Sigmoid colon (tissue), 7 donors: ENCODE results near the gene SLC17A9. TPM values are rescaled to one million over a fixed set of nuclear protein-coding genes. Genes with fewer than 3 reads are reported as not detected.

Source experiments
- DNase-seq: peaks from one replicate; pipeline ENCODE4 v3.0.0-alpha.2; 2019
- H3K27ac ChIP-seq, 4 donors: fragments of 200-600 bp; sonication (generic); one replicate each; pipeline ENCODE4 v1.5.1; 2016 to 2019; ENCODE audit warnings: mild to moderate bottlenecking in 1 of 4
- H3K27me3 ChIP-seq, 3 donors: fragments of 200-600 bp; sonication (generic); one replicate each; pipeline ENCODE4 v1.5.1; 2019; ENCODE audit warnings: mild to moderate bottlenecking in 1 of 3
- H3K36me3 ChIP-seq, 4 donors: fragments of 200-600 bp; sonication (generic); one replicate each; pipeline ENCODE4 v1.5.1; 2016 to 2019
- H3K4me1 ChIP-seq, 4 donors: fragments of 200-600 bp; sonication (generic); one replicate each; pipeline ENCODE4 v1.5.1; 2017 to 2019
- H3K4me3 ChIP-seq, 4 donors: fragments of 200-600 bp; sonication (generic); one replicate each; pipeline ENCODE4 v1.5.1; 2017 to 2019; ENCODE audit warnings: mild to moderate bottlenecking in 2 of 4, moderate library complexity in 1 of 4
- H3K9me3 ChIP-seq, 4 donors: fragments of 200-600 bp in 3 of 4; sonication (generic) in 3 of 4; one replicate each; pipeline versions ENCODE4 v1.5.1 to v1.6.1; 2013 to 2019
- EP300 ChIP-seq, 4 donors: sonication (generic); formaldehyde crosslinking; IDR thresholded peaks; one replicate each; pipeline ENCODE4 v1.6.1; 2017; ENCODE audit warnings: antibody characterized with exemption in 4 of 4
- POLR2A ChIP-seq, 2 donors: fragments of 450-650 bp; IDR thresholded peaks; one replicate each; pipeline ENCODE4 v1.6.1; 2016; ENCODE audit warnings: antibody characterized with exemption in 2 of 2, mild to moderate bottlenecking in 2 of 2, moderate library complexity in 2 of 2
- POLR2AphosphoS5 ChIP-seq, 4 donors: sonication (generic); formaldehyde crosslinking; IDR thresholded peaks; one replicate each; pipeline ENCODE4 v1.6.1; 2017; ENCODE audit warnings: antibody characterized with exemption in 4 of 4
- WGBS, 2 donors: extraction: QIAGEN DNeasy Blood & Tissue Kit; methylation state at CpG; one replicate each; pipeline ENCODE4 v1.1.7; 2013; 5-methylcytosine and 5-hydroxymethylcytosine counted together
- intact Hi-C: fragments of 100-400 bp; cut with DNase I; formaldehyde crosslinking; loops from one replicate; pipeline ENCODE4 v1.15.1; 2023
- polyA plus RNA-seq, 3 donors: library from polyadenylated mRNA; stranded (reverse); fragments of 200-250 nt; gene quantifications; one replicate each; pipeline ENCODE4 v1.2.3, GENCODE V29; 2013
- total RNA-seq, 4 donors: library from RNA; depleted of rRNA; stranded (reverse); fragments of >200 nt; gene quantifications; one replicate each; pipeline ENCODE4 v1.1.0, GENCODE V29; 2016
- TF ChIP-seq, protein P1 (sequence below), 4 experiments: fragments of 450-650 bp in 3 of 4; fragments of 200-600 bp in 1 of 4; IDR thresholded peaks; one replicate each; pipeline ENCODE4 v1.5.1; 2016 to 2019; ENCODE audit warnings: antibody characterized with exemption in 4 of 4, mild to moderate bottlenecking in 3 of 4, moderate library complexity in 2 of 4
- donor health status: healthy with polysubstance abuse.
- donor health status: Bipolar disorder and iron deficiency.
- donor health status: healthy.

The SLC17A9 gene
- total and polyA plus RNA-seq, 7 donors = 0.60 to 15.4 (median 2.9) TPM

DNA sequence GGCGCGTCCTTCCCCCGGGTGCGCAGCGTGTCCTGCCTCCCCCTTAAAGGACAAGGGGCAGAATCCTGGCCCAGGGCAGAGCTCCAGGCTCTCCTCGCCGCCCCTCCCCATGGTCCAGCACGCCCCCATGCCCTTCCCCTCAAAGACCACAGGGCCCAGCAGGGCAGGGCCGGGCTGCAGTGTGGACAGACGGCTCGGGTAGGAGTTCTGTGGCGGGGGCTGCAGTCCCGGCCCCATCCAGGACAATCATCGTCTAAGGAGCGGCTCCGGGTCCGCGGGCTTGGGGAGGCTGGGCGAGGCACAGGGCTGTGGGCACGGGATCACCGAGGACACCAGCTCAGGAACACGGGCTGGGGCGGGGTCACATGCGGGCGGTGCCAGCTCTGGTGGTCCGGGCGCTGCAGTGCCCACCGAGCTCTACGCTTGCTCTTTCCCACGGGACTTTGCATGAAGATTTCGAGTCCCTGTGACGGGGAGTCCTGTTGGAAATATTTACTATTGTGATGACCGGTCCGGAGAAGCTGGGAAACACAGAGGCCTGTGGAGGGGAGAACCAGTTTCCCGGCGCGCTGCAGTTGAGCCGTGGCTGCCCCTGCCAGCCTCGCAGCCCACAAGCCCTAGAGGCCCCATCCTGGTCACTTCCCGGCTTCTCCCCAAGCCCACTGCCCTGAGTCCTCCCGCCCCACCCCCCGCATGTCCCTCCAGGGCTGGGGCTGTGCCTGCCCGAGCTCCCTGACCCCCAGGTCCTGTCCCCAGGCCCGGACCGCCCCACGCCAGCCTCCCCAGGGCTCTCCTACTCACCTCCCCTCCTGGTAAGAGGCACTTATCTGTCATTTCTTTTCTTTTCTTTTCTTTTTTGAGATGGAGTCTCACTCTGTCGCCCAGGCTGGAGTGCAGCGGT is 20.6 kb downstream of the SLC17A9 start:
- H3K36me3 ChIP-seq = no peaks in the 10 kb centered on the region
- no peak overlapping the region for H3K27ac ChIP-seq
- H3K4me3 ChIP-seq = peak overlapping the region in 3 of 4 donors; percentile 16 to 31 (median 28)
- H3K4me1 ChIP-seq = peaks cover 0 to 11% (median 10%) of the 10 kb centered on the region in 4 donors
- intact Hi-C loops = loop anchor here (1.0 kb wide), 1 partner anchor 36 kb away; no protein-coding TSS in a partner anchor
- no peaks in the 10 kb centered on the region for H3K9me3 ChIP-seq
- TF ChIP-seq, protein P1, sequence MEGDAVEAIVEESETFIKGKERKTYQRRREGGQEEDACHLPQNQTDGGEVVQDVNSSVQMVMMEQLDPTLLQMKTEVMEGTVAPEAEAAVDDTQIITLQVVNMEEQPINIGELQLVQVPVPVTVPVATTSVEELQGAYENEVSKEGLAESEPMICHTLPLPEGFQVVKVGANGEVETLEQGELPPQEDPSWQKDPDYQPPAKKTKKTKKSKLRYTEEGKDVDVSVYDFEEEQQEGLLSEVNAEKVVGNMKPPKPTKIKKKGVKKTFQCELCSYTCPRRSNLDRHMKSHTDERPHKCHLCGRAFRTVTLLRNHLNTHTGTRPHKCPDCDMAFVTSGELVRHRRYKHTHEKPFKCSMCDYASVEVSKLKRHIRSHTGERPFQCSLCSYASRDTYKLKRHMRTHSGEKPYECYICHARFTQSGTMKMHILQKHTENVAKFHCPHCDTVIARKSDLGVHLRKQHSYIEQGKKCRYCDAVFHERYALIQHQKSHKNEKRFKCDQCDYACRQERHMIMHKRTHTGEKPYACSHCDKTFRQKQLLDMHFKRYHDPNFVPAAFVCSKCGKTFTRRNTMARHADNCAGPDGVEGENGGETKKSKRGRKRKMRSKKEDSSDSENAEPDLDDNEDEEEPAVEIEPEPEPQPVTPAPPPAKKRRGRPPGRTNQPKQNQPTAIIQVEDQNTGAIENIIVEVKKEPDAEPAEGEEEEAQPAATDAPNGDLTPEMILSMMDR (IDR thresholded peaks at IDR 0.05) = no peak
- TF ChIP-seq EP300 (IDR thresholded peaks at IDR 0.05) = no peak
- no peak for TF ChIP-seq POLR2AphosphoS5 (IDR thresholded peaks at IDR 0.05)
- no peak for TF ChIP-seq POLR2A (IDR thresholded peaks at IDR 0.05)
- no peak for DNase-seq
- peaks cover 41 to 85% (median 75%) of the 10 kb centered on the region in 3 donors for H3K27me3 ChIP-seq
- 19 to 22% methylated on average over 48 of the region's 48 CpGs for WGBS, 2 donors

DNA sequence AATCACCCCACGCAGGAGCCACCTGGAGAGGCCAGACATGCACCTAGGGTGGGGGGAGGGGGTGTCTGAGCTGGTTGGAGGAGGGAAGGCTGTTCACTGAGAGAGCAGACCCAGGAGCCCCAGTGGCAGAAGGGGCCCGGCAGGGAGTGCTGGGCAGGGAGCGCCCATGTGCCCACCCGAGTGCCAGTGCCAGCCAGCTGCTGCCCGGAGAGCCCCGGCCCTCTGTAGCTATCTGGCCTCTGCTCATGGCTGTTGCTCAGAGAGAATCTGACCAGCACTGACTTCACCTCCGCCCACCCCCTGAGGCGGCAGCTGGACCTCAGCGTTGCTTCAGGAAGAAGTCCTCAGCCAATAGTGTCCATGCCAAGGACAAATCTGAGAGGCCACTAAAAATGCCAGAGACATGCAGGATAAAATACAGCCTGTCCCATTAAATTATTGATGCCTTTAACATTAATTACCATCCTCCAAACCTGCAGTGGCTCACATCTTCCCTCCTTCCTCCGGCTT is 22.8 kb downstream of the SLC17A9 start:
- Histone ChIP-seq H3K36me3 (no peaks in the 10 kb centered on the region), H3K9me3 (no peaks in the 10 kb centered on the region), H3K4me3 (no peak overlapping the region), H3K4me1 (peaks cover 0 to 14% (median 10%) of the 10 kb centered on the region in 4 donors), H3K27me3 (peaks cover 39 to 97% (median 85%) of the 10 kb centered on the region in 3 donors), H3K27ac (no peak overlapping the region)
- WGBS, 2 donors = 68 to 71% methylated on average over 10 of the region's 10 CpGs
- DNase-seq = no peak
- TF ChIP-seq EP300 (IDR thresholded peaks at IDR 0.05) (no peak), POLR2AphosphoS5 (IDR thresholded peaks at IDR 0.05) (no peak), POLR2A (IDR thresholded peaks at IDR 0.05) (no peak)
- TF ChIP-seq, protein P1 (IDR thresholded peaks at IDR 0.05) = no peak
- intact Hi-C loops = no loop called here

DNA sequence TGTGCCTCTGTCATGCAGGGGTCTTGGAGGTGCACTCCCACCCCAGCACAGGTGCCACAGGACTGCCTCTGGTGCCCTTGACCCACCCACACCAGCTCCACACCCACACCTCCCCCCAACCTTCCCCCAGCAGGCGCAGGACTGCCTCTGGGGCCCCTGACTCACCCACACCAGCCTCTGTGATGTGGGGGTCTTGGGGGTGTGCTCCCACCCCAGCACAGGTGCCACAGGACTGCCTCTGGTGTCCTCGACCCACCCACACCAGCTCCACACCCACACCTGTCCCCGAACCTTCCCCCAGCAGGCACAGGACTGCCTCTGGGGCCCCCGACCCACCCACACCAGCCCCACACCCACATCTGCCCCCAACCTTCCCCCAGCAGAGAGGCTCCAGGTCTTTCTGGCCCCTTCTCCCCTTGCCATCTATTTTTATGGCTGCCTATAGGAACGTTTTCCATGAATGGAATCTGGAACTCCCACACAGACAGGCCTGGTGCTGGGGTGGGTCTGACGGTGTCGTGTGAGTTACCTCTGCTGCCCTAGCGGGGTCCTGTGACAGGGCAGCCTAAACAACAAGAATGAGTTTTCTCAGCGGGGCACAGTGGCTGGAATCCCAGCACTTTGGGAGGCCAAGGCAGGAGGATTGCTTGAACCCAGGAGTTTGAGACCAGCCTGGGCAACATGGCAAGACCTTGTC is 23.5 kb downstream of the SLC17A9 start:
- Histone ChIP-seq H3K4me1 (peaks cover 0 to 17% (median 10%) of the 10 kb centered on the region in 4 donors), H3K36me3 (no peaks in the 10 kb centered on the region), H3K27ac (no peak overlapping the region), H3K4me3 (no peak overlapping the region), H3K9me3 (no peaks in the 10 kb centered on the region), H3K27me3 (peaks cover 32 to 97% (median 85%) of the 10 kb centered on the region in 3 donors)
- 36 to 61% methylated on average over 9 of the region's 9 CpGs for WGBS, 2 donors
- no peak for DNase-seq
- no peak for TF ChIP-seq EP300 (IDR thresholded peaks at IDR 0.05)
- no peak for TF ChIP-seq POLR2AphosphoS5 (IDR thresholded peaks at IDR 0.05)
- TF ChIP-seq POLR2A (IDR thresholded peaks at IDR 0.05) = no peak
- intact Hi-C loops = no loop called here

DNA sequence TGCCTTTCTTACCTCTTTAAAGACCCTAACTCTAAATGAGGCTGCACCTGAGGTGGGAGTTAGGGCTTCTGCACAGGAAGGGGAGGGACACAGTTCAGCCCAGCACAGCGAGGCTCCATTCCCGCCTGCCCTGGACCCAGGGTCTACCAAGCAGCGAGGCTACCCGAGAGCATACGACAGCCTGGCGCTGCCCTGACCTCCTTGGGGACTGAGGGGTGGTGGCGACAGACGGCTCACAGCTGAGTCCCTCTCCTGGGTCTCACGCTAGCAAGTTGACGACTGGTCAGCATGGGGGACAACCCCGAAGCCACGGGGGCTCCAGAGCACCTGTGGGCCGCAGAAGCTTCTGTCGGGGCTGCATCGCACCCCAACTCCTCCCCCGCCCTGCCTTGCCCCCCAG is 24.4 kb downstream of the SLC17A9 start:
- no peak overlapping the region for H3K4me3 ChIP-seq
- H3K36me3 ChIP-seq = no peaks in the 10 kb centered on the region
- peaks cover 0 to 17% (median 10%) of the 10 kb centered on the region in 4 donors for H3K4me1 ChIP-seq
- no peak overlapping the region for H3K27ac ChIP-seq
- no peak for TF ChIP-seq POLR2A (IDR thresholded peaks at IDR 0.05)
- TF ChIP-seq EP300 (IDR thresholded peaks at IDR 0.05) = no peak
- TF ChIP-seq POLR2AphosphoS5 (IDR thresholded peaks at IDR 0.05) = no peak
- TF ChIP-seq, protein P1 (IDR thresholded peaks at IDR 0.05) = no peak
- WGBS, 2 donors = 87 to 91% methylated on average over 16 of the region's 16 CpGs
- intact Hi-C loops = no loop called here
- H3K27me3 ChIP-seq = peaks cover 36 to 99% (median 86%) of the 10 kb centered on the region in 3 donors
- no peaks in the 10 kb centered on the region for H3K9me3 ChIP-seq
- DNase-seq = no peak
